Prostate gland (tissue), 2 donors: ENCODE measurements around the gene CASP9.

Experiments
- CTCF ChIP-seq, 4 experiments: fragments of 200-600 bp in 2 of 4; fragments of 450-650 bp in 2 of 4; sonication (generic) in 2 of 4; IDR thresholded peaks; 1 replicate in 3 of 4; 2 replicates in 1 of 4; pipeline ENCODE4 v1.5.1; 2016 to 2019; ENCODE audit warnings: antibody characterized with exemption in 4 of 4, mild to moderate bottlenecking in 2 of 4, moderate library complexity in 2 of 4
- POLR2A ChIP-seq: fragments of 450-650 bp; IDR thresholded peaks from one replicate; pipeline ENCODE4 v1.6.1; 2016; ENCODE audit warnings: antibody characterized with exemption, mild to moderate bottlenecking
- POLR2AphosphoS5 ChIP-seq: sonication (generic); formaldehyde crosslinking; IDR thresholded peaks from one replicate; pipeline ENCODE4 v1.6.1; 2017; ENCODE audit warnings: antibody characterized with exemption

GRCh38 chr1:15453734-15454133, 70.3 kb downstream of the CASP9 start:
- TF ChIP-seq POLR2AphosphoS5 (no peak), CTCF (IDR thresholded peaks at IDR 0.05) (no peak), POLR2A (no peak)
